ENCODE results near the gene COMMD10. TPM values are rescaled to one million over a fixed set of nuclear protein-coding genes. Genes with fewer than 3 reads are reported as not detected.

COMMD10 gene
- total and polyA plus RNA-seq, 2 donors (not counting 1 experiment from before 2014, with no cell fraction given) = 19.8 to 48.7 TPM

DNA sequence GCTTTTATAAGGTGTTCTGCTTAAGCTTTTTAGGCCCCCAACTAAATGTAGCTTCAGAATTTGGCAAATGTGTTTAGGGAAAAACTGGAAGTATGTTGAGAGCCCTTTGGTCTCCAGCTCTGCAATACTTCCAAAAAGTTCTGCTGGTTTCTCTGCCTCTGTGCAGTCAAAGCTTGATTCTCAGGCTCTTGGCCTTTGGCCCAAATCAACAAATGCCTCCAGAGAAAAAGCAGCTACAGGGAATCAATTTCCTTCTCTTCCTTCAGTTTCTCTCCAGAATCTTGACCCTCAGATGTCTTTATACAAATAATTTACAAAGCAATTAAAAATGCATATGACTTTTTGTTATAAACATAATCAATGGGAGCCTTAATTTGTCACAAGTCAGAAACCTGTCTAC, 235.7 kb downstream of the COMMD10 start:
- ChIA-PET CTCF (no interaction called here), POLR2A (no interaction called here)
- no peak overlapping the region for H3K9ac ChIP-seq (ENCODE audit: low read length)
- H3K27ac Mint-ChIP-seq = no peak overlapping the region
- H3K79me2 ChIP-seq (ENCODE audit: control insufficient read depth, insufficient read depth, low read length) = no peaks in the 10 kb centered on the region
- no peak overlapping the region for H3K4me3 Mint-ChIP-seq
- H3K9me3 Mint-ChIP-seq (ENCODE audit: insufficient read depth) = peaks cover 3% of the 10 kb centered on the region
- H3K4me1 Mint-ChIP-seq = no peaks in the 10 kb centered on the region
- no peak overlapping the region for H3K4me3 ChIP-seq (ENCODE audit: control extremely low read depth in 1 of 5, extremely low read depth in 1 of 5, insufficient read depth in 1 of 5, low read depth in 2 of 5, low read length in 4 of 5)
- TF ChIP-seq EZH2 (IDR thresholded peaks at IDR 0.05; ENCODE audit: borderline replicate concordance, insufficient read depth, low read depth, low read length, poor library complexity, severe bottlenecking) = no peak
- TF ChIP-seq, protein P1, sequence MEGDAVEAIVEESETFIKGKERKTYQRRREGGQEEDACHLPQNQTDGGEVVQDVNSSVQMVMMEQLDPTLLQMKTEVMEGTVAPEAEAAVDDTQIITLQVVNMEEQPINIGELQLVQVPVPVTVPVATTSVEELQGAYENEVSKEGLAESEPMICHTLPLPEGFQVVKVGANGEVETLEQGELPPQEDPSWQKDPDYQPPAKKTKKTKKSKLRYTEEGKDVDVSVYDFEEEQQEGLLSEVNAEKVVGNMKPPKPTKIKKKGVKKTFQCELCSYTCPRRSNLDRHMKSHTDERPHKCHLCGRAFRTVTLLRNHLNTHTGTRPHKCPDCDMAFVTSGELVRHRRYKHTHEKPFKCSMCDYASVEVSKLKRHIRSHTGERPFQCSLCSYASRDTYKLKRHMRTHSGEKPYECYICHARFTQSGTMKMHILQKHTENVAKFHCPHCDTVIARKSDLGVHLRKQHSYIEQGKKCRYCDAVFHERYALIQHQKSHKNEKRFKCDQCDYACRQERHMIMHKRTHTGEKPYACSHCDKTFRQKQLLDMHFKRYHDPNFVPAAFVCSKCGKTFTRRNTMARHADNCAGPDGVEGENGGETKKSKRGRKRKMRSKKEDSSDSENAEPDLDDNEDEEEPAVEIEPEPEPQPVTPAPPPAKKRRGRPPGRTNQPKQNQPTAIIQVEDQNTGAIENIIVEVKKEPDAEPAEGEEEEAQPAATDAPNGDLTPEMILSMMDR (IDR thresholded peaks at IDR 0.05) = no peak
- no peak for DNase-seq
- no peaks in the 10 kb centered on the region for H3K4me1 ChIP-seq (ENCODE audit: control insufficient read depth in 2 of 2, insufficient read depth in 2 of 2, low read length in 2 of 2)
- H4K20me1 ChIP-seq (ENCODE audit: control insufficient read depth, insufficient read depth, low read length, poor library complexity, severe bottlenecking) = no peaks in the 10 kb centered on the region
- no peak overlapping the region for H3K27ac ChIP-seq (ENCODE audit: low read length in 2 of 2)
- H3K27me3 Mint-ChIP-seq = no peaks in the 10 kb centered on the region
- intact Hi-C loops (cut with micrococcal nuclease) = no loop called here
- peaks cover 2 to 12% (median 12%) of the 10 kb centered on the region in 3 donors for H3K9me3 ChIP-seq (ENCODE audit: control extremely low read depth in 1 of 3, control insufficient read depth in 2 of 3, insufficient read depth in 1 of 3, low read length in 2 of 3)
- no peak overlapping the region for H2AFZ ChIP-seq (ENCODE audit: insufficient read depth, low read depth, low read length, poor library complexity, severe bottlenecking)
- ATAC-seq (ENCODE audit: low read depth) = no peak
- no peak overlapping the region for H3K4me2 ChIP-seq (replicated peaks; ENCODE audit: low read depth, low read length, poor library complexity, severe bottlenecking)
- H3K27me3 ChIP-seq (replicated peaks in 1 of 4; ENCODE audit: control extremely low read depth in 1 of 4, control insufficient read depth in 3 of 4, insufficient read depth in 4 of 4, low read length in 3 of 4) = no peaks in the 10 kb centered on the region
- H3K36me3 ChIP-seq (replicated peaks in 1 of 2; ENCODE audit: control extremely low read depth in 1 of 2, control insufficient read depth in 1 of 2, extremely low read depth in 1 of 2, insufficient read depth in 2 of 2, low read length in 1 of 2) = peaks cover 5 to 38% of the 10 kb centered on the region in 2 experiments

DNA sequence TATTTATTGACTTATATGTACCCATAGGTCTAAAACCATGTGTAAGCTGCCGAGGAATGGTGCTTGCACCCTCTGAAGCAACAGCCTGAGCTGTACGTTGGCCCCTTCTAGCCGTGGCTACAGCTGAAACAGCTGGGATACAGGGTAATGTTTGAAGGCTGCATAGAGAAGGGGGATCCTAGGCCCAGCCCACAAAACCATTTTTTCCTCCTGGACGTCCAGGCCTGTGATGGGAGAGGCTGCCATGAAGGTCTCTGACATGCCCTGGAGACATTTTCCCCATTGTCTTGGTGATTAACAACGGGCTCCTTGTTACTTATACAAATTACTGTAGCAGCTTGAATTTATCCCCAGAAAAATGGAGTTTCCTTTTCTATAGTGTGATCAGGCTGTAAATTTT, 244.7 kb downstream of the COMMD10 start:
- no peaks in the 10 kb centered on the region for H4K20me1 ChIP-seq (ENCODE audit: control insufficient read depth, insufficient read depth, low read length, poor library complexity, severe bottlenecking)
- ChIA-PET CTCF (no interaction called here), POLR2A (no interaction called here)
- no peaks in the 10 kb centered on the region for H3K27me3 Mint-ChIP-seq
- no peaks in the 10 kb centered on the region for H3K27me3 ChIP-seq (replicated peaks in 1 of 4; ENCODE audit: control extremely low read depth in 1 of 4, control insufficient read depth in 3 of 4, insufficient read depth in 4 of 4, low read length in 3 of 4)
- no peak overlapping the region for H3K9ac ChIP-seq (ENCODE audit: low read length)
- no peaks in the 10 kb centered on the region for H3K4me1 Mint-ChIP-seq
- no peaks in the 10 kb centered on the region for H3K79me2 ChIP-seq (ENCODE audit: control insufficient read depth, insufficient read depth, low read length)
- no peak overlapping the region for H3K27ac ChIP-seq (ENCODE audit: low read length in 2 of 2)
- no peak overlapping the region for H3K27ac Mint-ChIP-seq
- peaks cover 3 to 25% (median 17%) of the 10 kb centered on the region in 3 donors for H3K9me3 ChIP-seq (ENCODE audit: control extremely low read depth in 1 of 3, control insufficient read depth in 2 of 3, insufficient read depth in 1 of 3, low read length in 2 of 3)
- intact Hi-C loops (cut with micrococcal nuclease) = no loop called here
- no peak overlapping the region for H3K4me3 ChIP-seq (ENCODE audit: control extremely low read depth in 1 of 5, extremely low read depth in 1 of 5, insufficient read depth in 1 of 5, low read depth in 2 of 5, low read length in 4 of 5)
- ATAC-seq (ENCODE audit: low read depth) (no peak), DNase-seq (no peak)
- no peaks in the 10 kb centered on the region for H3K4me1 ChIP-seq (ENCODE audit: control insufficient read depth in 2 of 2, insufficient read depth in 2 of 2, low read length in 2 of 2)
- no peak overlapping the region for H3K4me3 Mint-ChIP-seq
- 100% methylated on average over 3 of the region's 5 CpGs for WGBS (ENCODE audit: insufficient coverage)
- no peak overlapping the region for H3K4me2 ChIP-seq (replicated peaks; ENCODE audit: low read depth, low read length, poor library complexity, severe bottlenecking)
- H2AFZ ChIP-seq (ENCODE audit: insufficient read depth, low read depth, low read length, poor library complexity, severe bottlenecking) = no peak overlapping the region
- no peaks in the 10 kb centered on the region for H3K36me3 ChIP-seq (replicated peaks in 1 of 2; ENCODE audit: control extremely low read depth in 1 of 2, control insufficient read depth in 1 of 2, extremely low read depth in 1 of 2, insufficient read depth in 2 of 2, low read length in 1 of 2)
- no peak for TF ChIP-seq EZH2 (IDR thresholded peaks at IDR 0.05; ENCODE audit: borderline replicate concordance, insufficient read depth, low read depth, low read length, poor library complexity, severe bottlenecking)
- TF ChIP-seq, protein P1 (IDR thresholded peaks at IDR 0.05) = no peak
- peaks cover 21% of the 10 kb centered on the region for H3K9me3 Mint-ChIP-seq (ENCODE audit: insufficient read depth)
